Right lobe of liver (tissue), 4 donors: ENCODE results near the gene ASL.
"Not testable (repeated sequence)": the region's sequence is repeated elsewhere in the genome, so short reads cannot be mapped to it uniquely, and the experiment has no call there.

Experiments used
- CTCF ChIP-seq, 4 donors: fragments of 200-600 bp in 3 of 4; fragments of 450-650 bp in 1 of 4; IDR thresholded peaks; one replicate each; pipeline versions ENCODE4 v1.5.1 to v1.8.0; 2016 to 2022; ENCODE audit warnings: antibody characterized with exemption in 4 of 4, mild to moderate bottlenecking in 2 of 4
- POLR2A ChIP-seq: fragments of 450-650 bp; IDR thresholded peaks from one replicate; pipeline ENCODE4 v1.6.1; 2017; ENCODE audit warnings: antibody characterized with exemption, mild to moderate bottlenecking
- donor health status: DM: no; HTN: no; CAD: no.
- donor health status: DM: no; HTN: no; CAD: no.
- donor health status: DM: no; HTN: yes; CAD: no.

- not testable (repeated sequence) for TF ChIP-seq POLR2A
- peak in 3 of 4 donors; percentile 20 to 35 (median 28) for TF ChIP-seq CTCF (IDR thresholded peaks at IDR 0.05)
These were observed 25.7 kb upstream of the ASL start for GRCh38 chr7:66049886-66050285.
